BE2C (cell line): ENCODE results near the gene PTK6.

Source experiments
- DNase-seq: peaks from one replicate; pipeline ENCODE4 v3.0.0-alpha.2; 2020
- H3K27me3 ChIP-seq: fragments of 250-450 bp; sonication (Bioruptor Pico); 2 replicates; pipeline ENCODE4 v1.5.1; 2020; ENCODE audit warnings: mild to moderate bottlenecking
- H3K36me3 ChIP-seq: fragments of 250-450 bp; sonication (Bioruptor Pico); 2 replicates; pipeline ENCODE4 v1.5.1; 2020; ENCODE audit warnings: mild to moderate bottlenecking
- H3K4me1 ChIP-seq: fragments of 250-450 bp; sonication (Bioruptor Pico); 2 replicates; pipeline ENCODE4 v1.5.1; 2020
- H3K4me3 ChIP-seq: 2 replicates; pipeline ENCODE4 v1.5.1; 2011; ENCODE audit warnings: low read depth, low read length
- H3K9me3 ChIP-seq: fragments of 250-450 bp; sonication (Bioruptor Pico); 2 replicates; pipeline ENCODE4 v1.5.1; 2020
- CTCF ChIP-seq: IDR thresholded peaks from 2 replicates; pipeline ENCODE4 v1.5.1; 2012; ENCODE audit warnings: mild to moderate bottlenecking, low read depth, low read length

PTK6 gene

GRCh38 chr20:63503524-63503923, 33.7 kb downstream of the PTK6 start:
- 0 out of 2 replicates have a peak, but pooled peaks have one; percentile 0 for TF ChIP-seq CTCF
- H3K4me3 ChIP-seq = no peak overlapping the region
- H3K27me3 ChIP-seq = no peaks in the 10 kb centered on the region
- H3K36me3 ChIP-seq = no peaks in the 10 kb centered on the region
- H3K4me1 ChIP-seq = peaks cover 28% of the 10 kb centered on the region
- DNase-seq = no peak
- peaks cover 4% of the 10 kb centered on the region; the same call in 1 of the 2 replicates for H3K9me3 ChIP-seq

- TF ChIP-seq CTCF = 0 out of 2 replicates have a peak, but pooled peaks have one; percentile 11
- Histone ChIP-seq H3K36me3 (peaks cover 2% of the 10 kb centered on the region), H3K9me3 (peaks cover 4% of the 10 kb centered on the region; the same call in 1 of the 2 replicates), H3K27me3 (no peaks in the 10 kb centered on the region), H3K4me1 (peaks cover 28% of the 10 kb centered on the region), H3K4me3 (peak overlapping the region; percentile 41)
- DNase-seq = peak; percentile 96
These were observed 34.5 kb downstream of the PTK6 start for GRCh38 chr20:63502671-63503172.

- Histone ChIP-seq H3K36me3 (peaks cover 8% of the 10 kb centered on the region), H3K4me3 (peak overlapping the region; percentile 41), H3K9me3 (peaks cover 4% of the 10 kb centered on the region; the same call in 1 of the 2 replicates), H3K27me3 (no peaks in the 10 kb centered on the region), H3K4me1 (peaks cover 33% of the 10 kb centered on the region)
- DNase-seq = peak; percentile 82
- no peak for TF ChIP-seq CTCF
These were observed 35.1 kb downstream of the PTK6 start for GRCh38 chr20:63501818-63502670.

- peaks cover 34% of the 10 kb centered on the region for H3K4me1 ChIP-seq
- H3K9me3 ChIP-seq = peaks cover 4% of the 10 kb centered on the region; the same call in 1 of the 2 replicates
- TF ChIP-seq CTCF = no peak
- H3K27me3 ChIP-seq = no peaks in the 10 kb centered on the region
- DNase-seq = no peak
- no peak overlapping the region for H3K4me3 ChIP-seq
- peaks cover 17% of the 10 kb centered on the region for H3K36me3 ChIP-seq
These were observed 36.0 kb downstream of the PTK6 start for GRCh38 chr20:63500902-63501817.

GRCh38 chr20:63500151-63500901, 36.9 kb downstream of the PTK6 start:
- Histone ChIP-seq H3K27me3 (no peaks in the 10 kb centered on the region), H3K9me3 (peaks cover 1% of the 10 kb centered on the region; the same call in 1 of the 2 replicates), H3K4me3 (no peak overlapping the region; the same call in 1 of the 2 replicates), H3K36me3 (peaks cover 26% of the 10 kb centered on the region), H3K4me1 (peaks cover 34% of the 10 kb centered on the region)
- DNase-seq = no peak
- TF ChIP-seq CTCF = no peak
